Lower leg skin (tissue), 4 donors: ENCODE results near the gene DLGAP4. TPM values are rescaled to one million over a fixed set of nuclear protein-coding genes. Genes with fewer than 3 reads are reported as not detected.

ENCODE experiments used
- DNase-seq, 2 donors: peaks; one replicate each; pipeline ENCODE4 v3.0.0-alpha.2; 2019; ENCODE audit warnings: low spot score in 2 of 2
- H3K4me3 ChIP-seq: fragments of 200-600 bp; sonication (generic); 2 replicates; pipeline ENCODE4 v1.5.1; 2017; ENCODE audit warnings: mild to moderate bottlenecking, low read depth; ENCODE audit not compliant: poor library complexity, severe bottlenecking
- CTCF ChIP-seq, 3 donors: fragments of 450-650 bp; IDR thresholded peaks; one replicate each; pipeline ENCODE4 v1.5.1; 2016; ENCODE audit warnings: antibody characterized with exemption in 3 of 3, mild to moderate bottlenecking in 3 of 3, moderate library complexity in 2 of 3
- POLR2A ChIP-seq, 2 donors: fragments of 450-650 bp; IDR thresholded peaks; one replicate each; pipeline ENCODE4 v1.6.1; 2016 to 2017; ENCODE audit warnings: antibody characterized with exemption in 2 of 2, mild to moderate bottlenecking in 1 of 2, moderate library complexity in 1 of 2
- WGBS, 2 donors: methylation state at CpG; one replicate each; pipeline ENCODE4 v1.1.5; 2018; 5-methylcytosine and 5-hydroxymethylcytosine counted together
- intact Hi-C: fragments of 100-400 bp; cut with DNase I; formaldehyde crosslinking; loops from one replicate; pipeline ENCODE4 v1.15.0; 2023; ENCODE audit warnings: low total_unique reads
- total RNA-seq, 4 donors: library from RNA; depleted of rRNA; stranded (reverse); fragments of >200 nt; gene quantifications; one replicate each; pipeline ENCODE4 v1.1.0, GENCODE V29; 2016

Gene DLGAP4
- total RNA-seq, 4 donors from 2014 or later, result 75.9 to 162 (median 87.7) TPM

GRCh38 chr20:36385503-36385902 lies 79.4 kb downstream of the DLGAP4 start:
- intact Hi-C loops, result no loop called here
- WGBS, 2 donors, result 79 to 83% methylated on average over 3 of the region's 3 CpGs
- DNase-seq, result no peak
- no peak for TF ChIP-seq CTCF (IDR thresholded peaks at IDR 0.05)
- TF ChIP-seq POLR2A (IDR thresholded peaks at IDR 0.05), result no peak
- H3K4me3 ChIP-seq, result no peak overlapping the region

GRCh38 chr20:36386236-36386635 lies 80.1 kb downstream of the DLGAP4 start:
- DNase-seq, result no peak
- TF ChIP-seq CTCF (IDR thresholded peaks at IDR 0.05), result no peak
- TF ChIP-seq POLR2A (IDR thresholded peaks at IDR 0.05), result no peak
- intact Hi-C loops, result no loop called here
- H3K4me3 ChIP-seq, result no peak overlapping the region

GRCh38 chr20:36390269-36390668 lies 84.1 kb downstream of the DLGAP4 start:
- intact Hi-C loops, result no loop called here
- TF ChIP-seq CTCF (IDR thresholded peaks at IDR 0.05) (no peak), POLR2A (IDR thresholded peaks at IDR 0.05) (no peak)
- DNase-seq, result no peak
- H3K4me3 ChIP-seq, result no peak overlapping the region
- 79 to 96% methylated on average over 2 of the region's 2 CpGs for WGBS, 2 donors

GRCh38 chr20:36390719-36391415 lies 84.7 kb downstream of the DLGAP4 start:
- TF ChIP-seq POLR2A (IDR thresholded peaks at IDR 0.05) (no peak), CTCF (IDR thresholded peaks at IDR 0.05) (no peak)
- 49 to 64% methylated on average over 6 of the region's 6 CpGs for WGBS, 2 donors
- H3K4me3 ChIP-seq, result no peak overlapping the region
- DNase-seq, result no peak
- intact Hi-C loops, result no loop called here

- no peak for DNase-seq
- intact Hi-C loops, result no loop called here
- H3K4me3 ChIP-seq, result no peak overlapping the region
- no peak for TF ChIP-seq CTCF (IDR thresholded peaks at IDR 0.05)
- no peak for TF ChIP-seq POLR2A (IDR thresholded peaks at IDR 0.05)
- WGBS, 2 donors, result 32 to 35% methylated on average over 5 of the region's 5 CpGs
These were observed 85.3 kb downstream of the DLGAP4 start for GRCh38 chr20:36391456-36391855.

GRCh38 chr20:36391955-36392354 lies 85.8 kb downstream of the DLGAP4 start:
- 60 to 69% methylated on average over 5 of the region's 5 CpGs for WGBS, 2 donors
- no peak for TF ChIP-seq POLR2A (IDR thresholded peaks at IDR 0.05)
- intact Hi-C loops, result no loop called here
- no peak for DNase-seq
- no peak overlapping the region for H3K4me3 ChIP-seq
